T-helper 9 cell (primary cell): ENCODE measurements around the gene GIMAP6.
"Not testable (repeated sequence)": the region's sequence is repeated elsewhere in the genome, so short reads cannot be mapped to it uniquely, and the experiment has no call there.

Source experiments
- DNase-seq: peaks from one replicate; pipeline ENCODE4 v3.0.0-alpha.2; 2020

Gene GIMAP6

GRCh38 chr7:150645259-150646020 is 13.3 kb upstream of the GIMAP6 start:
- no peak for DNase-seq

- no peak for DNase-seq
Observed at GRCh38 chr7:150642926-150643325, 10.7 kb upstream of the GIMAP6 start.

DNA sequence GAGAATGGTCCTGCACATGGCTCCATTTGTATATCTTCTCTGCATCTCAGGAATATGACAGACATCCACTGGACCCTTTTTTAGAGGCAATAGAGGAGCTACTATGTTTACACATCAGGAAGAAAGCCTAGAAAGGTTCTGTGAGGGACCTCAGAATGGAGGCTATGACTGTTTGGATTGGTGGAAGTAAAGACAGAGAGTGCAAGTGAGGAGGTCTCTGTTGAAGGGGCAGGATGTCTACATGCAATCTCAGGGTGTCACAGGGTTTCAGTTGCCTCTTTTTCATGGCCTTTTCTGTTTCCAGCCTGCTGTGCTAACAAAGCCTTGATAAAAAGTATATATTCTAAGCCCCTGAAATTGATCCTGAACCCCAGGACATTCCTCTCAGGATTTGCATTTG is 9.7 kb upstream of the GIMAP6 start:
- DNase-seq = no peak

DNA sequence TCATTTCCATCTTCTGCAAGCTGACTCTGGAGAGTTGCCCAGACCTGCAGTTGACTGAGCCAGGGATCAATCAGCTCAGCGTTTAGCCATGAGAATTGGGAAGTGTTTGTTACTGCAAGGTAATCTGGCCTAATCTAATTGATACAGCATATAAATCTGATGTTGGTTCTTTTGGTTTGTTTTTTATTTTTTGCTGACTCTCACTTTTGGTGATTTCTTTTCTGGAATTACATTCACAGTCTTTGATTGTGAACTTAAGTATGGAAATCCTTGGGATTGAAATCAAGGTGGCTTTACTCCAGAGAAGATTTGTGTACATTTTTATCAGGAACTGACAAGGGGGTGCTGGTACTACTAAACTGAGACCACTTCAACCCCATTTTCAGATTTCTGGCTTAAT is 1.7 kb upstream of the GIMAP6 start:
- no peak for DNase-seq

DNA sequence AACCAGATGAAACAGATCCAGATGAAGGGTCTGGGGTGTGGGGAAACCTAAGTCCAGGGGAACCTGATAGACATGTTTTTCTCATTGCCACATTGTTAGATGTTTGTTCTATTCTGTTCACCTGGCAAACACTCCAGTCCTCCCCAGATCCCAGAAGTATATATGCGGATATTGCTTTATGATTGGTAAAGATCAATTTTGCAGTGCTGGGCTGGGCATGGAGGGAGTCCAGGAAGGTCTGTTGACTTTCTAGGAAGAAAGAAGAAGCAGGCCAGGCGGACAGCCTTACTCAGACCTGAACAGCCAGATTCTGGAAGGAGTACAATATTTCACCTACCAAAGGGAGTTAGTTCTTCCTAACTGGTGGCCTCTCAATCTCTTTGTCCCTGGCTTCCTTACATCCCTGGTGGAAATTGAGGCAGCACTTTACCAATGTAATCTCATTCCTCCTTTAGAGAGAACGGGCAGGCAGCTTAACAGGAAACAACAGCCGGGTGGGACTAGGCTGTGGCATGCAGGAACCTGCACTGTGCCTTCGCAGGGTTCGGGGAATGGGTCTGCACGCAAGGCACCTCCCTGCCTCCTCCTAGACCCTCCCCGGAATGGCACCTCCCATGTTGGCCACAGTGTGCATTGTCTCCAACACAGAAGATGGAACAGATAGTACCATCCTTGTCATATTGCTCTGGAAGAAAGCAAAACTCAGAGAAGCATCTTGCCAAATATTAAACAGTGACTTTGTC is 930 bp downstream of the GIMAP6 start:
- DNase-seq = no peak

DNA sequence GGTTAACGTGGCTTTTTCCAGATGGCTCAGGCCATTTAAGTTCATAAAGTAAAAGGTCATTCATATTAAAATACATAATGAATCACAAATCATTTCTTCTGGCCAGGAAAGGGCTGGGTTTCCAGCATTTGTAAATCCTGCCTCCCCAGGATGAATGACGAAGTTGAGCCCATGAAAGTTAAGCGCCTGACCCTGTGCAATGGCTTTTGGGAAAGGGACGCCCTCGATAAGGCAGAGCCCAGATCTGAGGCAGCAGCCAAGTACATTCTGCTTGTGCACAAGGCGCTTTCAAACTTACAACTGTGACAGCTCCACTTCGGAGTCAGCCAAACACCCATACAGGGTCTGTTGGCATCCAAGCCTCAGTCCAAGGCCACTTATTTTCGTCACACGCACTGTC is 2.8 kb downstream of the GIMAP6 start:
- no peak for DNase-seq

DNA sequence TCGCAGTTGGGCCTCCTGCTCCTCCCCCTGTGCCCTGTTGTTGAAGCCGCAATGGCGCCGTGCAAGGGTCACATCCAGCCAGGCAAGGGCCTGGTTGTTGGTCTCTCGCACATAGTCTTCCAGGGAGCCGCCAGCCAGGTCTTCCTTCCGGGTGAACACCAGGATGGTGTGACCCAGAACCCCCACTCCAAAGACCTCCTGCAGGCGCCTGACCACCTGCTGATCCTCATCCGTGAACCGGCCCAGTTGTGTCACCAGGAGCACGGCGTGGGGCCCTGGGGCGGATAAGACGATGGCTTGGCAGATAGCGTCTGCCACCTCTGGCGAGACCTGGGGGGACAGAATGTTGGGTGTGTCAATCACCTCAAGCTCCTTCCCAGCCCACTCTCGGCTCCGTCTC is 4.2 kb downstream of the GIMAP6 start:
- DNase-seq = no peak

DNA sequence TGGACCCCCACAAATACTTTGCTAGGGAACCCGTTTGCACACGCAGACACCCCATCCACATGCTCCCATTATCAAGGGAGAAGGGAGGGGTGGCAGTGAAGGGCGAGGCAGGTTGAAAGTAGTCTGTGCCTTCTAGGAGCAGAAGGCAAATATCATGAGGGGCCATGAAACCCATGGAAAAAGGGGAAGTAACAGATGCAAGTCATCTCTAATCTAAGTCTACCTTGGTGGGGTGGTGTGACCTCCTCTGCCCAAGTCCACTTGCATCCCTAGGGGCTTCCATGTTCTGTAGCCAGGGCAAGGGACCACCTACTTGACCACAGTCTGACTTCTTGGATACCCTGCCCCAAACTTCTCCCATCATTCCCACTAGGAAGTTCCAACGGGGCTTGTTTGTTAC is 5.5 kb downstream of the GIMAP6 start:
- DNase-seq = no peak

GRCh38 chr7:150621376-150621775 is 10.8 kb downstream of the GIMAP6 start:
- no peak for DNase-seq

DNA sequence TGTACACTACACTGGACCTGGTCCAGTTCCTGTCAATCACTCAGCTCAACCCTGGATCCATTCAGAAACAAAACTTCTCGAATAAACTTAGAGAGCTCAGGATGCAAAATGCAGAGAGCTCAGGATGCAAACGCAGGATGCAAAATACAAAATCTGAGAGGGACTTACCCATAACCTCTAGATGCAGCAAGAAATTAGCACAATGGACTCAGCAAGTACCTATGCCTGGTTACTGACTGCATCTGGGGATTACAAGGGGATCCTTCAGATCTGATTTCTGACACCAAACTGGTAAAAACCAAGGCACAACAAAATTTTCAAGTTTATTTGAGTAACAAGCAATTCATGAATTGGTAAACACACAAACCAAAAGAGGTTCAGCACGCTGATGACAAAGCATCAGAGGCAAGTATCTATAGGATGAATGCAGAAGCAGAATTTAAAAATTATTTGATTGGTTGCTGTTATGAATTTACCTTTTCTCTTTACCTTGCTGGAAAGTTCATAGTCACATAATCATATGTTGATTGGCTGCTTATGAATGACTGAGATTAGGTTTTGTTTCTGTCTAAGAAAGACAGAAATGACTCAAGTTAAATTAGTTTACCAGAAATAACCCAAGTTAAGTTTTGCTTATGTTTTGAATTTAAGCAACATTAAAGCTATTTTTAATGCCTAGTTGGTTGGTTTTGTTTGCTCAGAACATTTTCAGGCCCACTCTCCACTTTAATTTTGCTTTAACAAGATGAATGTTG is 11.4 kb downstream of the GIMAP6 start:
- DNase-seq = no peak

DNA sequence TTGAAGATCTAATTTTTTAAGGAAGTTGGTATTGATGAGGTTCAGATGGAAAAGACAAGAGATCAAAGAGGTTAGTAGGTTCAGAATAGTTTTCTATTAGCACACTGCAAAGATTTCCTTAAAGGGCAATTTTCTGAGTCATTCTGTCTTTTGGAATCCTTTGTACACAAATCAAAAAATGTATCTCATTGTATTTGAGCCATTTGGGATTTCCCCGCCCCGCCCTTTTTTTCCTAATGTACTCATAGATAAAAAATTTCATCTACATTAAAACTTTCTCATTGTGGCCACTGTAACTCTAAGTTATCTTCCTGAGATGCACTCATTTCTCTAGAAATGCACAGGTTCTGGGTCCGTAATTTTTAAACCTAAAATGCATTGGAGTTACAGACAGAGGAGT is 12.1 kb downstream of the GIMAP6 start:
- no peak for DNase-seq

DNA sequence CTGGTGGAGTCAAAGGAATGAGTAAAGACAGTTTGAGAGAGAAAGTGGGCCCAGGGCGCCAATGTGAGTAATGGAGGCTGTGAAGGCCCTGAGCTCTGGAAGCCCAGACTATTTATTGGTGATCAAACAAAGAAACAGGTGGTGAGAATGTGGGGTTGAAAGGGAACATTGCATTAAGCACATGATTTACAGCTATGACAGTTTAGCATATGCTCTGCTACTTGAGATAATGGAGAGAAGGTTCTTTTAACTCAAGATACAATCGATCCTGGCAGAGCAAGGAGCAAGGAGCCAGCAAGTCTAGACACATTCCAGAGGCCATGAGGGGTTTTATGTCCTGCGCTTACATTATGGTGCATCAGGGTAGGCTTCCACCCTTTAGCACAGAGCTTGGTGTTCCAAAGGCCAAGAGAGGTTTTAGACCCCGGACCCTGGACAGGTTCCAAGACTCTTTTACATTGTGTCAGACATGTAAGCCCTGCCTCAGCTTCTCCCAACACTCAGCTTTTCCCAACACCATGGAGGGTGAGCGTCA is 16.9 kb downstream of the GIMAP6 start:
- not testable (repeated sequence) for DNase-seq

DNA sequence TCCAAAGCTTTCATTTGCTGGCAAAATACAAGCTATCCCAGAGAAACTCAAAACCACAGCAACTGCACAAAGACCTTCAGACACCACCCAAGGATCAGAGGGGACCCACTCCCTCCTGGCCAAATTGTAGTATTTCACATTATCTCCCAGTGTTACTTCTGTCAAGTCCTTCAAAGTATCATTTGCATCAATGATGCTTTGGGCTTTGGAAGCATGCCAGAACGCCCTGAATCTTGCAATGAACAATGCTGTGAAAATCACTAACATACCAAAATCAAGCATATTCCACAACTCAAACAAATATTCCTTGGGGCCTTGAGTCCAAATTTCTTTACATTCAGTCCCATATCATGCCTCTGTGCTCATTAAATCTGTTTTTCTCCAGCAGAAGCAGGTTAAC is 17.8 kb downstream of the GIMAP6 start:
- not testable (repeated sequence) for DNase-seq

DNA sequence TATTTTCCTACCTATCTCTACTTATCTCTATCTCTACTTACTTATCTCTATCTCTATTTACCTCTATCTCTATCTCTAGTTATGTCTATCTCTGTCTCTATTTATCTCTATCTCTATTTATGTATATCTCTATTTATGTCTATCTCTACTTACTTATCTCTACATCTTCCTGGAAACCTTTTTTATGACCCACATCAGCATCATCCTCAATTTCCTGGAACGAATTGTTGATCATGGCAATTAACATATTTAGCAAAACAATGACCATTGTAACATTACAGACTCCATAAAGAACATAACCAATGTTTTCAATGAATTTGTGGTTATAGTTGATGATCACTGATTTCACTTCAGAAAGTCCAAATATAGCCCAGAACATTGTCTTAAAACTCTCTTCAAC is 18.3 kb downstream of the GIMAP6 start:
- no peak for DNase-seq

GRCh38 chr7:150612925-150613324 is 19.3 kb downstream of the GIMAP6 start:
- no peak for DNase-seq

DNA sequence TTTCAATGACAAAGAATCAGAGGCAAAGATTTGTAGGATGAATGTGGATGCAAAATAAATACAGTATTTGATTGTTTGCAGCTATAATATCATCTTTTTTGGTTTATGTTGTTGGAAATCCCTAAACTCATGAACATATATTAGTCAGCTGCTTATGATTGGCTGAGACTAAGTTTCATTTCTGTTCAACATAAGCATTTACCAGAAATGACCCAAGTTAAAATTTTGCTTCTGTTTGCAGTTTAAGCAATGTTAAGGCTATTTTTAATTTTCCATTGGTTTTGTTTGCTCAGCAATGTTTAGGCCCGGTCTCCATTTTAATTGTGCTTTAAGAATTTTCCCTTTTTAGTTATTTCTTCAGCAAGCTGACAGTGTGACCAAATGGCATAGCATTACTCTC is 22.0 kb downstream of the GIMAP6 start:
- no peak for DNase-seq

DNA sequence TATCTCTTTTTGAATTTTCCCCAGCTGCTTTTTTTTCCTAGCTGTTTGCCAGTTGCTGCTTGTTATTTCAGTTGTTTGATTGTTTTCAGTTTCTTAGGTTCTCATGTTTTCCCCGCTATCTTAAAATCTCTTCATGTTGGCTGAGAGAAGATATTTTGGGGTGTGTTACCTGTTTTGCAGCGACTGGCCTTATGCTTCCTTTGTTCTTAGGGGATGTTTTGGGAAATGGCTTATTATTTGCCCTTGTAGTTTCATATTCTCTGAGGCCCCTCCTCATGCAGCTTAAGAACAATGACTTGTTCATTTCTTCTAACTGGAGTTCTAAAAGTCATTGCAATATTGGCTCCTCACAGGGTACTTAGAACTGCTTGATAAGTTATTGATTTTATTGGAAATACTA is 28.6 kb downstream of the GIMAP6 start:
- not testable (repeated sequence) for DNase-seq

DNA sequence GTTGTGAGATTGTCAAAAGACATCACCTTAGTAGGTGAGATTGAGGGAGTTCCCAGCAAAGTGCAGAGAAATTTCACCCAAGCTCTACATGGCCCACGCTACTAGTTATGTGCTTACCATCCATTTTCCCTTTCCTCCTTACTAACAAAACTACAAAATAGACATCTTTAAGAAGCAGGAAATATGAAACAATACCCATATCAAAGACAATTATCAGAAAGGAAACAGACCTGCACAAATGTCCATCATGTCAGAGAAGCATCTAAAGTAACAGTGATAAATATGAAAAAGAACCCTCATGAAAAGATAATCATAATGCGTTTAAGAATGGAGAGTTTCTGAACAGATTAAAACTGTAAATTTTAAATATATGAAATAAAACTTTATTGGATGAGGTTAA is 36.8 kb downstream of the GIMAP6 start:
- DNase-seq = no peak

DNA sequence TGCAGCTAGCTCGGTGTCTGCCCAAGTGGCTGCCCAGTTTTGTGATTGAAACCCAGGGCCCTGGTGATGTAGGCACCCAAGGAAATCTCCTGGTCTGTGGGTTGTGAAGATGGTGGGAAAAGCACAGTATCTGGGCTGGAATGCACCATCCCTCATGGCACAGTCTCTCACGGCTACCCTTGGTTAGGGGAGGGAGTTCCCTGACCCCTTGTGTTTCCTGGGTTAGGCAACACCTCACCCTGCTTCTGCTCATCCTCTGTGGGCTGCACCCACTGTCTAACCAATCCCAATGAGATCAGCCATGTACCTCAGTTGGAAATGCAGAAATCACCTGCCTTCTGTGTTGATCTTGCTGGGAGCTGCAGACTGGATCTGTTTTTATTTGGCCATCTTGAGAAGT is 37.4 kb downstream of the GIMAP6 start:
- no peak for DNase-seq

DNA sequence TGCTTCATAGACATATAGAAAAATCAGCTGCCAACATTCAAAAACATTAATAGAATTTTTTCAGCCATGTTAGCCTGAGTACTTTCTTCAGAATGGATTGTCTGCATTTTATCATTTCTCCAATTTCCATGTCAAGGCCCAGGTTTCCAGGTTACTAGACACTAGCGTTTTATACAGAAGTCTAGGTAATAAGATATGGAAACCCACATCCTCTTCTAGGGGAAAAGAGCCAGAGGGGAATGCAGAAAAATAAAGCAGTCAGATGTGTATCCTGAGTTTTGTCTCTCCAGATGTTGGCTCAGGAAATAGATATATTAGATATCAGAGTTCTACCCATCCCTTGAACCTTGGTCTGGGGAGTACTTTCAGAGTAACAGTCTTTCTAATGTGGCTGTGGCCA is 44.6 kb downstream of the GIMAP6 start:
- DNase-seq = no peak

- DNase-seq = no peak
Observed at GRCh38 chr7:150586785-150587152, 45.4 kb downstream of the GIMAP6 start.

DNA sequence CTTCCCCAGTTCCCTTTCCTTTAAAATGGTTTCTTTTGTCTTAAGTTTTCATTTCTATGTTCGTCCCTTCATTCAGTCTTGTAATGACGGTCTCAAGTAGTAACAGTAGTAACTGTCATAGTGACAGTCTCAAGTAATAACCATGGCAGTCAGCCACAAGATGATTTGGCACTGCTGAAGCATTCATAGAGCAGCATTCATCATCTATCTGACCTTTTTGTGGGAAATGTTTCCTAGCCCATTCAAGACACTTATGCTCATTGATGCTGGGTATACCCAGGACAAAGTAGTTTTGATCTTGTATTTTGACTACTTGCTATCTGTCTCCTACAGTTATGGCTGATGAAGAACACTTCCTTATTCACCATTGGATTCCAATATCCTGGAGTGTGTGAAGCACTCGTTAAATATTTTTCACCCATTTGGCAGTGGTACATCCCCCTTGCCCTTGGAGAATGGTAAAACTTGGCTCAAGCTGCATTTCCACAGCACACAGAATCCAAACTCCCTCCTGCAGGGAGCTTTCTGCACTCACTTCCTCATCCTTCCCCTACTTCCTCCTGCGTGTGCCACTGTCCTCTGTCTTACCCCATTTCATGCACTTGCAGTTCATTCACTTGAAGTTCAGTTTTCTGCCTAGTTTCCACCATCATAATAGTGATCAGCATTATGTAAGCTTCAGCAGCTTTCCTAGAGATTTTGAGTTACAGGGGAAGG is 46.0 kb downstream of the GIMAP6 start:
- no peak for DNase-seq

GRCh38 chr7:150585199-150585598 is 47.0 kb downstream of the GIMAP6 start:
- no peak for DNase-seq
